Activated CD8-positive, alpha-beta memory T cell treated with anti-CD3 and anti-CD28 coated beads, Interleukin-2, amount 50 U/mL, for 1 hour (primary cell): ENCODE data around the gene PIK3C2B.
"Not testable (repeated sequence)": the region's sequence is repeated elsewhere in the genome, so short reads cannot be mapped to it uniquely, and the experiment has no call there.

Experiments used
- DNase-seq: peaks from one replicate; pipeline ENCODE4 v3.0.0-alpha.2; 2020; ENCODE audit errors: extremely low read depth

PIK3C2B gene

GRCh38 chr1:204507317-204508105 is 12.9 kb upstream of the PIK3C2B start:
- DNase-seq = no peak

DNA sequence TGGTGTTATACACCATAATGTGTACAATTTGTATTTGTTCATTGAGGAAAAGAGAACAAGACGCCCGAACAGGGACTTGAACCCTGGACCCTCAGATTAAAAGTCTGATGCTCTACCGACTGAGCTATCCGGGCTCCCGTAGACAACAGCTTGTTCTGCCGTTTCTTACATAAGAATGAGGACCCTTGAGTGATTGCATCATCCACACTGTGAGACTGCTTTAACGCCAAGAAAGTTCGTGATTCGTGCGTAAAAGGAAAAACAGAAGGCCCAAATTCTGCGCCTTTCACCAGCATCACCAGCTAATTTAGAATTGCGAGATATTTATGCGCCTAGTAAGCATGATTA is 12.3 kb upstream of the PIK3C2B start:
- peak; percentile 75 for DNase-seq

DNA sequence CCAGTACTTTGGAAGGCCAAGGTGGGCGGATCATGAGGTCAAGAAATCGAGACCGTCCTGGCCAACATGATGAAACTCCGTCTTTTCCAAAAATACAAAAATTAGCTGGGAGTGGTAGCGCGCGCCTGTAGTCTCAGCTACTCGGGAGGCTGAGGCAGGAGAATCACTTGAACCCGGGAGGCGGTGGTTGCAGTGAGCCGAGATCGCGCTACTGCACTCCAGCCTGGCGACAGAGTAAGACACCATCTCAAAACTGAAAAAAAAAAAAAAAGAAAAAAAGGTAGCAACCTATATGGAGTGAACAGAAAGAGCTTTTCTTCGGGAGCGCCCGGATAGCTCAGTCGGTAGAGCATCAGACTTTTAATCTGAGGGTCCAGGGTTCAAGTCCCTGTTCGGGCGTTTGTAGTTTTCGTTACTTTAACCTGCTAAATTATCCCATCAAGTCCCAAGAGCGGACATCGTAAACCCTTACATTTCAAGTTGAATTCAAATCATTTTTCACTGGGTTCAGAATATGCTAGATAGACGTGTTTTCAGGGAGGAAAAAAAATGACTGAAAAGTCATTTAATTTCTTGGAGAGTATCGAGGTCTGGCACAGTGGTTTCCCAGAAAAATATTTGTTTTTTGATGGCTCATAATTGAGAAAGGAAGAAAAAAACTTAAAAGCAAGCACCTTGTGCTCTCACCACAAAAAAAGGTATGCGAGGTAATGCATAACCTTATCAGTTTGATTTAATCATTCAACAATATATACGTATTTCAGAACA is 11.8 kb upstream of the PIK3C2B start:
- DNase-seq = no peak

DNA sequence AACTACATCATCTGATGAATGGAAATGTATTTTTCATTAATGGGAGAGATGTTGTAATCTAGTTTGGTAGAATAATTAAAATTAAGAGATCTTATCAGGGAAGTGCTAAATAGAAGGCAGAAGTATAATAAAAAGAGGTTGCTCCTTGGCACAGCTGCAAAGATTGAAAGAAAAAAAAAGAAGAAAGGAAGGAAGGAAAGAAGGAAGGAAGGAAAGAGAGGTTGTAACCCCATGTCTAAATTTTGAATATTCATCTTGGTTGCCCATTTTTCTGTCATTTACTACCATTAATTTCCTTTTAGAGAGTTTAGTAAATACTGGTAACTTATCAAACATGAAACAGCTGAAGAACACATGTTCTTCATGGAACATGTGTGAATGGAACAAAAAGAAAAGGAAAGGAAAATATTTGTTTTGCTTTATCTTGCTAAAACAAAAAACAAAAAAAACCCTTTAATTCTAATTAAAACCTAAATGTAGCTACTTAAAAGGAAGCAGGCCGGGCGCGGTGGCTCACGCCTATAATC is 11.1 kb upstream of the PIK3C2B start:
- DNase-seq = no peak

DNA sequence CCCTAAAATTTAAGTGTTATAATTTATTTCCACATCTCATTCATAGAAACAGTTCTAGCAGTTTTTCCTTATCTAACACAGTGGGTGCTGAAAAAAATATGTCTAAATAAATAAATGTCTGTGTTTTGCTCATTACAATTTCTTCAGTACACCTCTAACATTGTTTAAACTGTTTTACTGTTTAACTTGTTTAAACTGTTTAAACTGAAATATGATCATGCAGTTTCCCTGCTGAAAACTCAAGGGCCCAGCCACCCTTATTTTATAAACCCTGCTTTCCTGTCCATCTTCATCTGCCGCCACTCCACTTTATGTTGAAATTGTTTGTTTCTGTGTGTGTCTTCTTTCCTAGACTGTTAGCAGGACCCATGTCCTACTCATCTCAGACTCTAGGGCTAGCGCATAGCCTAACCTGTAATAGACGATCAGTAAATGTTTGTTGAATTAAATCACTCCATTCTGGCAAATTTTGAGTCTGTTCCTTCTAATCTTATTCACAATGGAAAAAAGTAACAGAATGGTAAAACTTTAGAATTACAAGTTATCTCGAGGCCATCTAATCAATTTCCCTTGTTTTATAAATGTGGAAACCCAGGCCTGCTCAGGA is 9.4 kb upstream of the PIK3C2B start:
- no peak for DNase-seq

- DNase-seq = no peak
Measured at GRCh38 chr1:204503122-204503912, 8.7 kb upstream of the PIK3C2B start.

- no peak for DNase-seq
Measured at GRCh38 chr1:204502241-204502640, 7.6 kb upstream of the PIK3C2B start.

DNA sequence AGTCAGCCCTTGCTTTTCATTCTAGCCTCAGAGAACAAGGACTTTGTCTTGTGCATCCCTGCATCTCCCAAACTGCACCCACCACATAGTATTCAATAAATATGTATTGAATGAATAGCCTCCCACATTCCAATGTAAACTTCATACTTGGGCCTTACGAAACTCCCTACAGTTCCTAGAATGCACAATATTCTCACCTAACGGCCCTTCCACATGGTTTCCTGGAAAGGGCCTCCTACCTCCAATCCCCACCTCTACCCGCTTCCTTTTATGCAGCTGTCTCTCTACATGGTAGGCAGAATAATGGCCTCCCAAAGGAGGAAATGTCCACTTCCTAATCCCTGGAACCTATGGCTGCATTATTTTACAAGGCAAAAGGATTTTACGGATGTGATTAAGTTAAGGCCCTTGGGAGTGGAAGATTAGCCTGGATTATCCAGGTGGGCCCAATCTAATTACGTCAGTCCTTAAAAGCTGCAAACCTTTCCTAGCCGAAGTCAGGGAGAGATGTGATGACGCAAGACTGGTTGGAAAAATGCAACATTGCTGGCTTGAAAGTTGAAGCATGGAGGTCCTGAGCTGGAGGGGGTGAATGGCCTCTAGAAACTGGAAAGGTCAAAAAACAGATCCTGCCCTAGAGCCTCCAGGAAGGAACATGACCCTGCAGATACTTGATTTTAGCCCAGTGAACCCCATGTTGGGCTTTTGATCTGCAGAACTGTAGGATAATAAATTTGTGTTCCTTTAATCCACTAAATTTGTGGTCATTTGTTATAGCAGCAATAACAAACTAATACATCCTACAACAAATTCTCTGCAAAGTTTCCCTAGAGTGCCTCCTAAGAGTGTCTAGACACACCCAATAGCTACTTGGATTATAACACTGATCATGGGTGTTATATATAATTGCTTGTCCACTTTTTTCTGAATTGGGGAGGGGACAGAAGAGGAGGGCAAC is 5.2 kb upstream of the PIK3C2B start:
- DNase-seq = no peak

DNA sequence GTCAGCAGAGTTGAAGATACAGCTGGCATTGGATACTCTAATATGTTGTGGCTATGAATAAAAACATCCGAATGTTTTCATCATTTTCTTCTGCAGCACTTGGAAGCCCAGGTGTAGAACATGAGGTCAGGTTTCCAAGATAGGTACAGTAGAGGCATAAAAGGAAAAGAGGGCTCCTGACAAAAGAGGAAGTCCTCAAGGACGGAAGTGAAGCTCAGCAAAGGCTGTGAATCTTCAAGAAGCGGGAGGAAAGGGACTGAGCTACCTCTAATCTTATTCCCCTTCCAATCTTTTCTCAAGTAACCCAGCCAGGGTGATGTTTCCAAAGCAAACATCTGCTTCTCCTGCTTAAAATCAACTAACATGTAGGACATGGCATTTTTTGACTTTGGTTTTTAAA is 4.4 kb upstream of the PIK3C2B start:
- DNase-seq = no peak

DNA sequence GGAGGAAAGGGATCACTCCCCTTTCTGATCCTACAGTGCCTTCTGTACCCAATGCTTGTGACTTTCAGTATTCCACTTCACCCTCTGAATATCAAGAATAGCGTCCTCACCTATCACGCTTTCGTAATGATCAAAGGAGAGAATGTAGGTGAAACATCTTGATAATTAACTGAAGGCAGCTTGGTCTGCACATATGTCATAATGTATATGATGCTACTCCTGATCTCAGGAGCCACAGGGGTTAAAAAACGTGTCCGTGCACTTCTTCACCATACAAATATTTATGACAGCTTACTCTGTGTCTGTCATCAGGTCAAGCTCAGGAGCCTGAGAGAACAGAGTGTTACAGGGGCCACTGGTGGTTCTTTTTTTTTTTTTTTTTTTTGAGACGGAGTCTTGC is 1.2 kb upstream of the PIK3C2B start:
- DNase-seq = no peak

- DNase-seq = no peak
Measured at GRCh38 chr1:204495078-204495753, 611 bp upstream of the PIK3C2B start.

GRCh38 chr1:204493984-204494280 is 673 bp downstream of the PIK3C2B start:
- DNase-seq = no peak

GRCh38 chr1:204493145-204493983 is 1.2 kb downstream of the PIK3C2B start:
- DNase-seq = no peak

GRCh38 chr1:204491655-204492054 is 3.0 kb downstream of the PIK3C2B start:
- no peak for DNase-seq

GRCh38 chr1:204487256-204487615 is 7.4 kb downstream of the PIK3C2B start:
- no peak for DNase-seq

DNA sequence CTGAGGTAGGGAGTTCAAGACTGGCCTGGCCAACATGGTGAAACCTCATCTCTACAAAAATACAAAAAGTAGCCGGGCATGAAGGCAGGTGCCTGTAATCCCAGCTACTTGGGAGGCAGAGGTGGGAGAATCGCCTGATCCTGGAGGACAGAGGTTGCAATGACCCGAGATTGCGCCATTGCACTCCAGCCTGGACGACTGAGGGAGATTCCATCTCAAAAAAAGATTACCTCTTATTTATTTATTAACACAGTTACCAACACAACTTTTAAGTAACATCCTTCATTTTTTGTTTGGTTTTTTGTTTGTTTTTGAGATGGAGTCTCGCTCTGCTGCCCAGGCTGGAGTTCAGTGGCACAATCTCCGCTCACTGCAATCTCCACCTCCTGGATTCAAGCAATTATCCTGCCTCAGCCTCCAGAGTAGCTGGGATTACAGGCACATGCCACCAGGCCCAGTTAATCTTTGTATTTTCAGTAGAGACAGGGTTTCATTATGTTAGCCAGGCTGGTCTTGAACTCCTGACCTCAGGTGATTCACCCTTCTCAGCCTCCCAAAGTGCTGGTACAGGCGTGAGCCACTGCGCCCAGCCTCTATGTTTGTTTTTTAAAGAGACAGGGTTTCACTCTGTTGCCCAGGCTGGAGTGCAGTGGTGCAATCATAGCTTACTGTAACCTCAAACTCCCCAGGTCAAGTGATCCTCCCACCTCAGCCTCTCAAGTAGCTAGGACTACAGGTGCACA is 7.9 kb downstream of the PIK3C2B start:
- not testable (repeated sequence) for DNase-seq

GRCh38 chr1:204483791-204484190 is 10.8 kb downstream of the PIK3C2B start:
- no peak for DNase-seq

- DNase-seq = no peak
Measured at GRCh38 chr1:204480515-204480914, 14.1 kb downstream of the PIK3C2B start.
